GM18507 (cell line): ENCODE measurements around the gene ASGR2.
"Not testable (repeated sequence)": the region's sequence is repeated elsewhere in the genome, so short reads cannot be mapped to it uniquely, and the experiment has no call there.

Source experiments
- DNase-seq: peaks from one replicate; pipeline ENCODE4 v3.0.0; 2011; ENCODE audit warnings: low read depth; ENCODE audit not compliant: insufficient read length; ENCODE audit errors: extremely low spot score
- FAIRE-seq: peaks from 2 replicates; lab custom pipeline; 2011; peaks lifted over from hg19 to GRCh38; lab: Jason Lieb, UNC

ASGR2 gene

GRCh38 chr17:7114241-7114874, at the start of gene ASGR2:
Gene ASGR2 (minus strand): TSS chr17:7114822. CDS start chr17:7114240, 582 bp downstream.
- DNase-seq (no peak), FAIRE-seq (no peak)

- not testable (repeated sequence) for FAIRE-seq, DNase-seq
These were observed 44.9 kb upstream of the ASGR2 start for GRCh38 chr17:7159571-7159970.

GRCh38 chr17:7158424-7158823, 43.8 kb upstream of the ASGR2 start:
- FAIRE-seq, DNase-seq: not testable (repeated sequence)

- no peak for DNase-seq
- FAIRE-seq: no peak
These were observed 41.8 kb upstream of the ASGR2 start for GRCh38 chr17:7156342-7156940.

DNA sequence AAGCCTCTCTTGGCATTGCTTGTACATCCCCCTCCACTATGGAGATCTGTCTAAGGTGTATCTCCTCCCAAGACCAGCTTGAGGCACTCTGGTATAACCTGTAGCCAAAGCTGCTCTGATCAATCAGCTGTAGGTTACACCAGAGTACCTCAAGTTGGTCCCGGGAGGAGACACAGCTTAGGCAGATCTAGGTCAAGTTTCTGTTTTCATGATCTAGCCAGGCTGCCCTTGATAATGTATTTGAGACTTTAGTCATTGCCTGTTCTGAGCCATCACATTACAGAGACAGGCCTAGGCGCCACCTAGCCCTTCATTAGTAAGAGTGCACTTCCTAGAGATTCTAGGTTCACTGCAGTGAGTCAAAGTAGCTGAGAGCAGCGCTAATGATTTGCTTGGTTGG, 33.1 kb upstream of the ASGR2 start:
- no peak for FAIRE-seq

GRCh38 chr17:7146115-7146514, 31.5 kb upstream of the ASGR2 start:
- DNase-seq: no peak
- no peak for FAIRE-seq

More for the DNA sequence above, 33.1 kb upstream of the ASGR2 start:
- no peak for DNase-seq

DNA sequence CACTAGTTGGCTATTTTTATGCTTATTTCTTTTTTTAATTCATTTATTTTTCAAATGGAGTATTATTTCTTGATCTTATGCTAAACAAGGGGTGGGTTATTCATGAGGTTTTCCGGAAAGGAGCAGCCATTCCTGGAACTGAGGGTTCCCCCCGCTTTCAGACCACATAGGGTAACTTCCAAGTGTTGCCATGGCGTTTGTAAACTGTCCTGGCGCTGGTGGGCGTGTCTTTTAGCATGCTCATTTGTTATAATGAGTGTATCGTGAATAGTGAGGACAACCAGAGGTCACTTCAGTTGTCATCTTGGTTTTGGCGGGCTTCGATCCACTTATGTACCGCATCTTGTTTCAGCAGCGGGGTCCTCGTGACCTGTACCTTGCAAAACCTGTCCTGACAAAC, 29.6 kb upstream of the ASGR2 start:
- FAIRE-seq (no peak), DNase-seq (no peak)

DNA sequence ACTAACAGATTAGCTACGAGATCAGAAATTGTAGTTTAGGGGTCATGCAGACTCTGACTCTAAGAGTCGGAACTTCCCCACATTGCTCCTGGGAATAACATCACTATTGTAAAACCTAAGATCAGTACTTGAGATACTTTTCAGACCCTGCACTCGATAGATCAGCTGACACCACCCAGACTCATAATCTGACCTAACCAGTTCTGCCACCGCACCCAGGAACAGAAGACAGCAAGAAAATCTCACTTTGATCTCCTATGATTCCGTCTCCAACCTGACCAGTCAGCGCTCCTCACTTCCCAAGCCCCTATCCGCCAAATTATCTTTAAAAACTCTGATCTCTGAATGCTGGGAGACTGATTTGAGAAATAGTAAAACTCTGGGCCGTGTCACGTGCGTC, 27.2 kb upstream of the ASGR2 start:
- no peak for DNase-seq
- FAIRE-seq: no peak

- DNase-seq: no peak
- FAIRE-seq: no peak
These were observed 24.8 kb upstream of the ASGR2 start for GRCh38 chr17:7139400-7139799.

DNA sequence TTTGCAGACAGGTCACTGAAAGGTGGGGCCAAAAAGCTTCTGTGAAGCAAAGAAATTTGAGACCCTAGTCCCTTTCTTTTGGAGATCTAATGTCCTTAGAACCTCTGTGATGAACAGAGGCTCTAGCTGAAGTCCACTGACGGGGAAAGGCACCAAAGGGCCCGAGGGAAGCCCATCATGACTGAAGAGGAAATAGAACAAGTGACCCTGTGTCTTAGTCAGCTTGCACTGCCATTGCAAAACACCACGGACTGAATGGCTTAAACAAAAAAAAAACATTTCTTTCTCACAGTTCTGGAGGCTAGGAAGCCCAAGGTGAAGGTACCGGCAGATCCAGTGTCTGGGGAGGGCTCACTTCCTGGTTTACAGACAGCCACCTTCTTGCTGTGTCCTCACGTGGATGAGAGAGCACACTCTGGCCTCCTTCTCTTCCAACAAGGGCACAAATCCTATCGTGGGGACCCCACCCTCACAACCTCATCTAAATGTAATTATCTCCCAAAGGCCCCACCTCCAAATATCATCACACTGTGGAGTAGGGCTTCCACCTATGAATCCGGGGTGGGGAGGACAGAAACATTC, 24.3 kb upstream of the ASGR2 start:
- DNase-seq (no peak), FAIRE-seq (no peak)

DNA sequence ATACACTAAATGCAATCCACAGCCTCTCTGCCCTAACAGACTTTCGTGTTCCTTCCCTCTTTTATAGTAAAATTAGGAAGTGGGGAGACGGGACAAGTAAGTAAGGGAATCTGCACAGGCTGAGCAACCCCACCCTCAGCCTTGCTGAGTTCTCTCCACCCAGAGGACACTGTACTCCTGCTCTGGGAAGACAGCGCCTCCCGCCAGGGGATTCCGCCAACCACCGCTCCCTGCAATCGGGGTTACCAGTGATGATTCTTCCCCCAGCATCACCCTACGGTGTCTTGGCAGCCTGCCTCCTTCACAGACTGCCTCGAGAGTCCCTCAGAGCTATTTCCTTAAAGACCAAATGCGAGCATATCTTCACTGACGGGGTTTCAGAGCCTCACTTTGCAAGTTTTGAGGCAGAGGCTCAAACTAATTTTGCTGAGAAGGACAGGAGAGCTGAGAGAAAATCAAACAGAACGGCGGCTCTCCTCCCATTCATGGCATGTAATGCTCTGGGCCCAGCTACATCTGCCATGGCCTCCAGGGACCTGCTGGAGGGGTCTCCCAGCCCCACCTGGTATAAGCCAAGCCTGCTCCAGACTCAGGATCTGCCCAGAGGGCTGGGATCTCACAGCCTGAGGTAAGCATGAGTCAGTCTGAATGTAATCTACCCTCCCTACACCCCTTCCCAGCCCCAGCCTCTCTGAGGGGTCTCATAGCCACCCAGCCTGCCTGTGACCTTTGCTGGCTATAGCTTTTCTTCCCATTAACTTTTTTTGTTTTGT, 22.7 kb upstream of the ASGR2 start:
- FAIRE-seq (no peak), DNase-seq (no peak)

- FAIRE-seq: peak; percentile 73
- DNase-seq: no peak
These were observed 21.8 kb upstream of the ASGR2 start for GRCh38 chr17:7136266-7136877.

DNA sequence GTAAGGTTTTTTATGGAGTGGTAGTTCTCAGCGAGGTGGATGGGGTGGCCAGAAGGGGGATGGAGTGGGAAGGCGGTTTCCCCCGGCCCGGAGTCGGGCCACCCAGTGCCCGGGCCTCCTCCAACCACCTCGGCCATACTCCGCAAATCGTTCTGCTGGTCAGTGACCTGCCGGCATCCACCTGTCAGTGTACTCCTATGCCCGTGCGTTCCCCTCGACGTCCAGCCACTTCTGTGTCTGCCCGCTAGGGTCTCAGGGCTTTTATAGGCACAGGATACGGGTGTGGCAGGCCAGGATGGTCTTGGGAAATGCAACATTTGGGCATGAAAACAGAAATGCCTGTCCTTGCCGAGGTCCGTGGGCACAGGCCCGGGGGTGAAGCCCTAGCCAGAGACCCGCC, 19.3 kb upstream of the ASGR2 start:
- FAIRE-seq: no peak
- no peak for DNase-seq

DNA sequence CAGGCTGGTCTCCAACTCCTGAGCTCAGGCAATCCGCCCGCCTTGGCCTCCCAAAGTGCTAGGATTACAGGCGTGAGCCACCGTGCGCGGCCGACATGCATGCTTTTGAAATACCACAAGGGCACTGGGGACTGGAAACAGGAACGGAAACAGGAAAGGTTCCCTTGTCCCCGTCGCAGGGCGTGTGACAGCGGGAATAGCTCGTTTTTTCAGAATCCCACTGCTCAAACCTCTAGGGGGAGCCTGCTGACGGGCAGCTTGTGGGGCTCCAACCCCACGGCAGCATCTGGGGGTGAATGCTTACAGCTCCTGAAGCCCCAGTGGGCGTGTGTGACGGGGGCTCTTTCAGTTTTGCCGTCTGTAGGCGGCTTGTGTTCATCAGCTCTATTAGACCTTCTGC, 18.8 kb upstream of the ASGR2 start:
- FAIRE-seq (peak; percentile 88), DNase-seq (no peak)

DNA sequence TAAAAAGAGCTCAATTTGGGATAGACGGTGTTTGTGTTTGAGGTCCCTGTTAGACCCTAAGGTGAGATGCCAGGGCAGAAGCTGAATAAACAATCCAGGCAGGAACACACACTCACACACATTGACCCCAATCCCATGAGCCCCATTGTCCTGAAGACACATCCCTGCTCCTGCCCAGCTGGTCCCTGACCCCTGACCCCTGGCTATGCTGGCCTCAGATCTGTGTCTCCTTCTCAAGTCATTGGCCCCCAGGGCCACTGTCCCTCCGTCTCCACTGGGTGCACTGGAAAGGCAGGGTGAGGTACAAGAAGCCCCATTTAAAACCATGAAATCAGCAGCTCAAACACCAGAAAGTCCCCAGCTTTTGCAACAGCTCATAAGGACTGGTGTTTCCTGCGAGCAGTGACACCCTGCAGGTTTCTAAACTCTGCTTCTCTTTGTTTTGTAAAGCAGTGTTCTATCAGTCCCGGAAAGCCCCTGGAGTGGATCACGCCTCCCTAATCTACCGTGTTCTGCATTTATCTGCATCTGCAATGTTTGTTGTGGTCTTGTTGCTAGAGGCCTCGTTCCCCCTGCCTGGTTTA, 18.0 kb upstream of the ASGR2 start:
- FAIRE-seq (peak; percentile 97), DNase-seq (peak; percentile 48)

GRCh38 chr17:7131423-7131791, 16.8 kb upstream of the ASGR2 start:
- no peak for DNase-seq

GRCh38 chr17:7130621-7131422, 16.2 kb upstream of the ASGR2 start:
- no peak for FAIRE-seq
- no peak for DNase-seq

More at GRCh38 chr17:7131423-7131791, 16.8 kb upstream of the ASGR2 start:
- FAIRE-seq: no peak

DNA sequence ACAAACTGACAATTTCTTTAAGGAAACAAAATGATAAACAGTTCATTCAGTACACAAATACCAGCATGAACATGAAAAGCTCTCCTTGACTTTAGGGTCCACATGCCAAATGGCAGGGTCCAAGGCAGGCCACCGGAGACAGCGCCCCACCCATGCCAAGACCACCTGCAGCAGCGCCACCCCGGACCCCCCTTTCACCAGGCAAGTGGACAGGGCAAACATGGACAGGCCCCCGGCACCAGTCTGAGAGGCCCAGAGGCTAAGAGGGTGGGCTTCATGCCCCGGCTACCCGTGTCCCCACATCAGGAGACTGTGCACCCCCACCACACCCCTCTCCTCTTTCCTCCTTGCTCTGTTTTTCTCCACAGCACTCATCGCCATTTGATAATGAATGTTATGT, 14.7 kb upstream of the ASGR2 start:
- no peak for FAIRE-seq
- DNase-seq: no peak

- no peak for FAIRE-seq
- no peak for DNase-seq
These were observed 13.5 kb upstream of the ASGR2 start for GRCh38 chr17:7128160-7128559.
